Left lung (tissue), 10 donors: Measurements from ENCODE around the gene PRPF8. TPM values are rescaled to one million over a fixed set of nuclear protein-coding genes. Genes with fewer than 3 reads are reported as not detected.

Experiments
- ATAC-seq: fragments of 200-7000 bp; cut with Tn5 transposase; one replicate; pipeline ENCODE4 v1.9.1; 2020; ENCODE audit warnings: moderate library complexity
- DNase-seq, 4 donors: peaks; one replicate each; pipeline ENCODE4 v3.0.0-alpha.2; 2013 to 2020
- H3K27ac ChIP-seq, 2 donors: fragments of 200-600 bp; sonication (generic) in 1 of 2; one replicate each; pipeline versions ENCODE4 v1.5.0 to v1.8.0; 2020 to 2021
- H3K27me3 ChIP-seq, 2 donors: fragments of 200-600 bp; sonication (generic) in 1 of 2; one replicate each; pipeline versions ENCODE4 v1.5.0 to v1.8.0; 2020 to 2021
- H3K36me3 ChIP-seq, 2 donors: fragments of 200-600 bp; sonication (generic) in 1 of 2; one replicate each; pipeline versions ENCODE4 v1.5.0 to v1.8.0; 2020 to 2021
- H3K4me1 ChIP-seq, 2 donors: fragments of 200-600 bp; one replicate each; pipeline ENCODE4 v1.8.0; 2021
- H3K4me3 ChIP-seq, 2 donors: fragments of 200-600 bp; sonication (generic) in 1 of 2; one replicate each; pipeline versions ENCODE4 v1.5.0 to v1.8.0; 2020 to 2021; ENCODE audit warnings: mild to moderate bottlenecking in 1 of 2
- H3K9me3 ChIP-seq, 2 donors: fragments of 200-600 bp; sonication (generic) in 1 of 2; one replicate each; pipeline versions ENCODE4 v1.5.0 to v1.8.0; 2020 to 2021
- intact Hi-C, 2 donors: fragments of 100-400 bp; cut with DNase I; formaldehyde crosslinking; loops; one replicate each; pipeline versions ENCODE4 v1.11.2 to v1.14.2; 2022
- polyA plus RNA-seq, 6 donors: library from polyadenylated mRNA; unstranded; fragments of 120-200 nt; gene quantifications; one replicate each; pipeline ENCODE4 v1.2.1, GENCODE V29; 2013; ENCODE audit not compliant: insufficient read length in 6 of 6
- total RNA-seq, 2 donors: library from RNA; stranded (reverse); fragmentation: NEBNext Ultra II Directional; extraction: Animal tissue kit (Norgen Biotek cat#: 25700); gene quantifications; one replicate each; pipeline ENCODE4 v1.2.1, GENCODE V29; 2021
- TF ChIP-seq, protein P1 (sequence below), 2 donors: fragments of 200-600 bp; sonication (generic) in 1 of 2; IDR thresholded peaks; one replicate each; pipeline versions ENCODE4 v1.5.0 to v1.8.0; 2021; ENCODE audit warnings: antibody characterized with exemption in 2 of 2
- donor health status: DM: no; HTN: yes; CAD: no.
- donor health status: DM: no; HTN: no; CAD: no.

The PRPF8 gene
- total and polyA plus RNA-seq, 8 donors, result 230 to 364 (median 329) TPM

DNA sequence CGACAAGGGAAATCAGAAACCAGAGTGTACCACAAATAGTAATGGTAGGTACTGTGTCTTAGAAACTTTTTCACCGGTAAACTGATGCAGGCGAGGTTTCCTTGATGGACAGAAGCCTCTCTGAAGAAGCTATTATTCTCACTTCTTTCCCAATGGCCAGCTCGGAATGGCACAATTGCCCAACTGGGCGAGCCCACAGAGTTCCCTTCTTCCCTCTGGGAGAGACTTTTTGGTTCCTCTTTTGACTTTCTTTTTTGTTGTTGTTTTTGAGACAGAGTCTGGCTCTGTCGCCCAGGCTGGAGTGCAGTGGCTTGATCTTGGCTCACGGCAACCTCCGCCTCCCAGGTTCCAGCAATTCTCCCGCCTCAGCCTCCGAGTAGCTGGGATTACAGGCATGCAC is 73.0 kb downstream of the PRPF8 start:
- intact Hi-C loops, result no loop called here

DNA sequence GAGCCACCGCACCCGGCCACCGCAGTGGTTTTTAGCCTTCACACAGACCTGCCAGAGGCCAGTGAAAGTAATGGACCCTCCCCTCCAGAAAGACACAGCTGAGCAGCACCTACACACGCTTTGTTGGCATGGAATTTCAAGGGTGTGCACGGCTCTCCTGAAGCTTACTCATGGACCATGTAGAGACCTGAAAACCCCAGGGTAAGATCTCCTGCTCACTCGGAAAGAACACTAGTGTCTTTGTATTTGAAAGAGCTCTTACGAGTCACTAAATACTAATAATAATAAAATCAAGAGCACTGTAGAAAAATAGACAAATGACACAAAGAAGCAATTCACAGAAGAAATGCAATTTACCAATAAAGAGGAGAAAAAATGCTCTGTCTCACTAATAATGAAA is 76.0 kb downstream of the PRPF8 start:
- peaks cover 0 to 90% of the 10 kb centered on the region in 2 donors for H3K4me1 ChIP-seq
- peaks cover 0 to 64% of the 10 kb centered on the region in 2 donors for H3K36me3 ChIP-seq
- intact Hi-C loops, result no loop called here
- no peak overlapping the region for H3K4me3 ChIP-seq
- H3K9me3 ChIP-seq, result no peaks in the 10 kb centered on the region
- H3K27ac ChIP-seq, result peak overlapping the region in 1 of 2 donors; percentile 87
- H3K27me3 ChIP-seq, result no peaks in the 10 kb centered on the region
- DNase-seq (no peak), ATAC-seq (no peak)
- TF ChIP-seq, protein P1, sequence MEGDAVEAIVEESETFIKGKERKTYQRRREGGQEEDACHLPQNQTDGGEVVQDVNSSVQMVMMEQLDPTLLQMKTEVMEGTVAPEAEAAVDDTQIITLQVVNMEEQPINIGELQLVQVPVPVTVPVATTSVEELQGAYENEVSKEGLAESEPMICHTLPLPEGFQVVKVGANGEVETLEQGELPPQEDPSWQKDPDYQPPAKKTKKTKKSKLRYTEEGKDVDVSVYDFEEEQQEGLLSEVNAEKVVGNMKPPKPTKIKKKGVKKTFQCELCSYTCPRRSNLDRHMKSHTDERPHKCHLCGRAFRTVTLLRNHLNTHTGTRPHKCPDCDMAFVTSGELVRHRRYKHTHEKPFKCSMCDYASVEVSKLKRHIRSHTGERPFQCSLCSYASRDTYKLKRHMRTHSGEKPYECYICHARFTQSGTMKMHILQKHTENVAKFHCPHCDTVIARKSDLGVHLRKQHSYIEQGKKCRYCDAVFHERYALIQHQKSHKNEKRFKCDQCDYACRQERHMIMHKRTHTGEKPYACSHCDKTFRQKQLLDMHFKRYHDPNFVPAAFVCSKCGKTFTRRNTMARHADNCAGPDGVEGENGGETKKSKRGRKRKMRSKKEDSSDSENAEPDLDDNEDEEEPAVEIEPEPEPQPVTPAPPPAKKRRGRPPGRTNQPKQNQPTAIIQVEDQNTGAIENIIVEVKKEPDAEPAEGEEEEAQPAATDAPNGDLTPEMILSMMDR (IDR thresholded peaks at IDR 0.05), result no peak

More for the DNA sequence above, 73.0 kb downstream of the PRPF8 start:
- Histone ChIP-seq H3K4me1 (peaks cover 0 to 93% of the 10 kb centered on the region in 2 donors), H3K9me3 (no peaks in the 10 kb centered on the region), H3K27ac (peak overlapping the region; percentile 39 to 70), H3K27me3 (no peaks in the 10 kb centered on the region), H3K36me3 (peaks cover 0 to 70% of the 10 kb centered on the region in 2 donors), H3K4me3 (no peak overlapping the region)
- ATAC-seq (peak; percentile 33), DNase-seq (peak in 1 of 4 donors; percentile 41)
- TF ChIP-seq, protein P1 (IDR thresholded peaks at IDR 0.05), result no peak

DNA sequence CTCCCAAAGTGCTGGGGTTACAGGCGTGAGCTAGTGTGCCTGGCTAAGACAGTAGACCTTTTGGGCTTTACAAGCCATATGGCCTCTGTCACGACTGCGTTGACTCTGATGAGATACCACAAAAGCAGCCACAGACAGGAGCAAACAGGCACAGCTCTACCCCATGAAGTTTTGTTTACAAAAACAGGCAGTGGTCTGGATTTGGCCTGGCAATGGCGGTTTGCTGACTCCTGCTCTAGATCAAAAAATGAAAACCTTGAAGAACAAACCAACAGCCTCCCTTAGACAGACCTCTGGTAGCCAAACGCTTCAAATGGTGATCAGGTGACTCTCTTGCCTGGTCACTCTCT is 76.7 kb downstream of the PRPF8 start:
- intact Hi-C loops, result no loop called here
- ATAC-seq (no peak), DNase-seq (no peak)
- Histone ChIP-seq H3K27ac (peak overlapping the region; percentile 11 to 87), H3K4me1 (peaks cover 0 to 88% of the 10 kb centered on the region in 2 donors), H3K9me3 (no peaks in the 10 kb centered on the region), H3K36me3 (peaks cover 0 to 63% of the 10 kb centered on the region in 2 donors), H3K27me3 (no peaks in the 10 kb centered on the region), H3K4me3 (no peak overlapping the region)
- TF ChIP-seq, protein P1 (IDR thresholded peaks at IDR 0.05), result no peak

DNA sequence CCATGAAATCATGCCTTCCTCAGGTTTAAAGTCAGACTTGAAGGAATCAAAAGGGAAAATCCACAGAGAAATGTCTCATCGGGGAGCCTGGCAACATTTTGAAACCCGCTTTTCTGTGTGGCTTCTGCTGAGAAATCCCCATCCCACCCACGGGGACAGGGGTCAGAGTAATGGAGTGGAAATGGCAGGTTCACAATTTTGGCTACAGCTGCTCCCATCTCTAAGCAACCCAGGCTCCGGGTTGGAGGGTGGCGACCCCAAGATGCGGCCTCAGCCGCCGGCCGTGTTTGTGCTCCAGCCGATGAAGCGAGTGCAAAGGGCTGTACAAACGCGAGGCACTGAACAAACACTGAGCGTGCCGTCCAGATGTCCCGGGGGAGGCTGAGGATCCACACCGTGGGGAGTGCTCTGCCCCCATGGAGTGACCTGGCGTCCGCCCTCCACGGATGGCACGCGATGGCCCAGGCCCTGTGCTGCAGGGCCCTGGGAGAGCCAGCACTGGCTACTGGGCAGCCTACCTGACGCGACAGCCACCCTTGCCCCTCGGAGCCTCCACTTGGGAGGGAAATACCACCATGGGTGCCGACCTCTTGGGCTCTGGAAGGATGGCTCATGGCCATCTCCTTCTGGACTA is 78.2 kb downstream of the PRPF8 start:
- H3K27ac ChIP-seq, result peak overlapping the region; percentile 53 to 87
- TF ChIP-seq, protein P1 (IDR thresholded peaks at IDR 0.05), result no peak
- ATAC-seq (no peak), DNase-seq (peak in 1 of 4 donors; percentile 75)
- H3K9me3 ChIP-seq, result no peaks in the 10 kb centered on the region
- H3K4me3 ChIP-seq, result no peak overlapping the region
- intact Hi-C loops, result no loop called here
- peaks cover 0 to 65% of the 10 kb centered on the region in 2 donors for H3K36me3 ChIP-seq
- H3K4me1 ChIP-seq, result peaks cover 0 to 73% of the 10 kb centered on the region in 2 donors
- H3K27me3 ChIP-seq, result no peaks in the 10 kb centered on the region

DNA sequence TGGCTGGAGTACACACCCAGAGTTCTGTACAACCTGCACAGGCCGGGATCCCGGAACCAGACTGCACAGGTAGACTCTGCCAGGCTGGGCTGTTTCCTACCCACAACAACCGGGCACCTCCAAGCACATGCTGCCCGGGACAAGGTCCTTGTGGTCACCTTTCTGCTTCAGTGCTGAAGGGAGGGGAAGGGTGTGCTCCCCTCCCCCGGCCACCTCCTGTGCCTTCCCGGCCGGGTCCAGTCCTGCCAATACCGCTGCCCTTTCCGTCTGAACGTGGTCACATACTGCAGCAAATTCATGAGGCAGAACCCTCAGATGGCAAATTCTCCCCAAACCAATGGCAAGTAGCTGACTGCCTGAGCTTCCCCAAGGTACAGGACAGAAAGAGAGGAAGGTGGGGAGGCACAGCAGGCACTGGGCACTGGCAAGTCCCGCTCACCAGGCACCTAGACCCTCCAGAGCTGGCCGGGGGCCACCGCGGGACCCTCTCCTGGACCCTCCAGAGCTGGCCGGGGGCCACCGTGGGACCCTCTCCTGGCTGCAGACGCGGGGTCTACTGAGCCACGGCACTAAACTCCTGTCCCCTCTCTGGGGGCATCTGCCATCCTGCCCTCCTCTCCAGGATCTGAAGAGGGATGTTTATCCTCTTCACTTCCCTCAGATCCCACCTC is 78.9 kb downstream of the PRPF8 start:
- Histone ChIP-seq H3K4me1 (peaks cover 0 to 68% of the 10 kb centered on the region in 2 donors), H3K9me3 (no peaks in the 10 kb centered on the region), H3K4me3 (no peak overlapping the region), H3K27ac (peak overlapping the region in 1 of 2 donors; percentile 87), H3K36me3 (peaks cover 0 to 67% of the 10 kb centered on the region in 2 donors), H3K27me3 (no peaks in the 10 kb centered on the region)
- no peak for ATAC-seq
- TF ChIP-seq, protein P1 (IDR thresholded peaks at IDR 0.05), result no peak
- intact Hi-C loops, result no loop called here
- peak in 1 of 4 donors; percentile 56 for DNase-seq
